CD14-positive monocyte (primary cell): Measurements from ENCODE around the gene EIF1AD. TPM values are rescaled to one million over a fixed set of nuclear protein-coding genes. Genes with fewer than 3 reads are reported as not detected.

Experiments used
- DNase-seq, 3 donors: peaks; one replicate each; pipeline ENCODE4 v3.0.0-alpha.2; 2011 to 2022
- H2AFZ ChIP-seq: 2 replicates; pipeline ENCODE4 v1.6.0; 2012; ENCODE audit warnings: mild to moderate bottlenecking, low read depth, low read length, inconsistent platforms; ENCODE audit not compliant: insufficient read depth, poor library complexity, severe bottlenecking
- H3K27ac ChIP-seq, 2 donors: 1 replicate in 1 of 2; 2 replicates in 1 of 2; pipeline ENCODE4 v1.5.1; 2012 to 2013; ENCODE audit warnings: low read length in 2 of 2, control low read depth in 1 of 2, inconsistent platforms in 1 of 2, low read depth in 1 of 2, mild to moderate bottlenecking in 1 of 2
- H3K27me3 ChIP-seq, 2 donors: one replicate each; pipeline versions ENCODE4 v1.6.0 to v1.6.1; 2011 to 2013; ENCODE audit warnings: low read length in 2 of 2; ENCODE audit not compliant: control insufficient read depth in 2 of 2, insufficient read depth in 2 of 2
- H3K36me3 ChIP-seq, 2 donors: replicated peaks in 1 of 2; 1 replicate in 1 of 2; 2 replicates in 1 of 2; pipeline versions ENCODE4 v1.5.1 to v1.6.1; 2012 to 2013; ENCODE audit warnings: low read length in 2 of 2, control low read depth in 1 of 2, inconsistent platforms in 1 of 2, mild to moderate bottlenecking in 1 of 2; ENCODE audit not compliant: insufficient read depth in 2 of 2, control insufficient read depth in 1 of 2
- H3K4me1 ChIP-seq, 2 donors: 1 replicate in 1 of 2; 2 replicates in 1 of 2; pipeline versions ENCODE4 v1.5.1 to v1.6.1; 2012 to 2013; ENCODE audit warnings: low read length in 2 of 2, control low read depth in 1 of 2, inconsistent platforms in 1 of 2, mild to moderate bottlenecking in 1 of 2, moderate library complexity in 1 of 2; ENCODE audit not compliant: insufficient read depth in 2 of 2, control insufficient read depth in 1 of 2
- H3K4me2 ChIP-seq: replicated peaks from 2 replicates; pipeline ENCODE3; 2012; ENCODE audit warnings: low read length, moderate library complexity, mild to moderate bottlenecking; ENCODE audit not compliant: poor library complexity, severe bottlenecking; ENCODE audit errors: extremely low read depth
- H3K4me3 ChIP-seq, 3 experiments: fragments of 200-600 bp in 1 of 3; sonication (generic) in 1 of 3; replicated peaks in 1 of 3; 1 replicate in 2 of 3; 2 replicates in 1 of 3; pipeline ENCODE4 v1.5.1; 2011 to 2013; ENCODE audit warnings: low read length in 3 of 3, mild to moderate bottlenecking in 3 of 3, control low read depth in 2 of 3, low read depth in 2 of 3, inconsistent platforms in 1 of 3, moderate library complexity in 1 of 3
- H3K79me2 ChIP-seq: 2 replicates; pipeline ENCODE4 v1.6.0; 2012; ENCODE audit warnings: mild to moderate bottlenecking, control low read depth, inconsistent platforms, low read length, moderate library complexity; ENCODE audit not compliant: insufficient read depth
- H3K9ac ChIP-seq: 2 replicates; pipeline ENCODE4 v1.6.0; 2017; ENCODE audit warnings: low read length, mild to moderate bottlenecking; ENCODE audit not compliant: insufficient read depth, poor library complexity, severe bottlenecking
- H3K9me3 ChIP-seq, 2 donors: replicated peaks in 1 of 2; 1 replicate in 1 of 2; 2 replicates in 1 of 2; pipeline versions ENCODE4 v1.5.1 to v1.6.1; 2012 to 2013; ENCODE audit warnings: low read length in 2 of 2, control low read depth in 1 of 2; ENCODE audit not compliant: control insufficient read depth in 1 of 2, insufficient read depth in 1 of 2
- H4K20me1 ChIP-seq: 2 replicates; pipeline ENCODE4 v1.6.0; 2012; ENCODE audit warnings: mild to moderate bottlenecking, low read length, control low read depth, moderate library complexity; ENCODE audit not compliant: insufficient read depth
- H3K27ac Mint-ChIP-seq, 7 donors: one replicate each; pipeline ENCODE4 v1.8.0; 2020; ENCODE audit warnings: mild to moderate bottlenecking in 7 of 7, mixed read lengths in 7 of 7, moderate library complexity in 6 of 7, inconsistent platforms in 2 of 7
- H3K27me3 Mint-ChIP-seq, 3 donors: one replicate each; pipeline ENCODE4 v1.8.0; 2021 to 2022; ENCODE audit warnings: low read depth in 3 of 3, mild to moderate bottlenecking in 3 of 3, mixed read lengths in 3 of 3, moderate library complexity in 3 of 3, inconsistent platforms in 1 of 3
- H3K36me3 Mint-ChIP-seq, 2 donors: one replicate each; pipeline ENCODE4 v1.8.0; 2020; ENCODE audit warnings: mixed read lengths in 2 of 2, inconsistent platforms in 1 of 2, mild to moderate bottlenecking in 1 of 2
- H3K4me1 Mint-ChIP-seq: one replicate; pipeline ENCODE4 v1.8.0; 2020; ENCODE audit warnings: mild to moderate bottlenecking, mixed read lengths
- H3K4me3 Mint-ChIP-seq, 2 donors: one replicate each; pipeline ENCODE4 v1.8.0; 2020; ENCODE audit warnings: mild to moderate bottlenecking in 2 of 2, mixed read lengths in 2 of 2, moderate library complexity in 1 of 2
- H3K9me3 Mint-ChIP-seq, 7 donors: one replicate each; pipeline ENCODE4 v1.8.0; 2020 to 2022; ENCODE audit warnings: mixed read lengths in 7 of 7, mild to moderate bottlenecking in 6 of 7, moderate library complexity in 6 of 7, inconsistent platforms in 2 of 7
- CTCF ChIP-seq: fragments of 200-600 bp; IDR thresholded peaks from one replicate; pipeline ENCODE4 v1.8.0; 2022; ENCODE audit warnings: antibody characterized with exemption, mild to moderate bottlenecking
- WGBS: methylation state at CpG from one replicate; pipeline ENCODE4 v1.1.5; 2013; ENCODE audit warnings: missing lambda C conversion rate; ENCODE audit not compliant: insufficient coverage; 5-methylcytosine and 5-hydroxymethylcytosine counted together
- intact Hi-C, 2 donors: fragments of 100-400 bp; cut with micrococcal nuclease; formaldehyde crosslinking; loops; one replicate each; pipeline versions ENCODE4 v1.15.0 to v1.15.1; 2023
- polyA plus RNA-seq, 3 donors: library from polyadenylated mRNA; depleted of rRNA in 1 of 3; unstranded in 2 of 3; stranded (reverse) in 1 of 3; fragments of 300-500 nt in 2 of 3; fragments of >200 nt in 1 of 3; fragmentation: Illumina TruSeq in 2 of 3; gene quantifications; 1 replicate in 2 of 3; 2 replicates in 1 of 3; pipeline ENCODE4 v1.2.3, GENCODE V29; 2012 to 2021

EIF1AD gene
- polyA plus RNA-seq, 3 donors: 16.4 to 23.1 (median 18.2) TPM

- peaks cover 9 to 11% (median 10%) of the 10 kb centered on the region in 3 donors for H3K27me3 Mint-ChIP-seq
- peaks cover 33% of the 10 kb centered on the region for H3K4me1 Mint-ChIP-seq
These were observed 18.3 kb upstream of the EIF1AD start for GRCh38 chr11:66020212-66020611.

GRCh38 chr11:66017321-66017720 is 15.4 kb upstream of the EIF1AD start:
- H3K9me3 Mint-ChIP-seq: peaks cover 0 to 2% (median 0%) of the 10 kb centered on the region in 7 donors
- H3K4me2 ChIP-seq: no peak overlapping the region
- H3K9me3 ChIP-seq: no peaks in the 10 kb centered on the region
- H3K36me3 ChIP-seq: peaks cover 8 to 9% of the 10 kb centered on the region in 2 donors
- H3K9ac ChIP-seq: no peak overlapping the region
- no peak overlapping the region for H3K4me3 Mint-ChIP-seq
- 85% methylated on average over 3 of the region's 4 CpGs for WGBS
- peaks cover 20 to 29% of the 10 kb centered on the region in 2 donors for H3K36me3 Mint-ChIP-seq
- no peak for TF ChIP-seq CTCF
- H3K27me3 ChIP-seq: peaks cover 0 to under 1% of the 10 kb centered on the region in 2 donors
- peaks cover 58 to 60% of the 10 kb centered on the region in 2 donors for H3K4me1 ChIP-seq
- H3K4me1 Mint-ChIP-seq: peaks cover 55% of the 10 kb centered on the region
- no peak overlapping the region for H3K27ac ChIP-seq
- H3K4me3 ChIP-seq: no peak overlapping the region
- H3K27ac Mint-ChIP-seq: no peak overlapping the region
- H4K20me1 ChIP-seq: no peaks in the 10 kb centered on the region
- intact Hi-C loops: no loop called here
- peaks cover 11% of the 10 kb centered on the region for H3K79me2 ChIP-seq
- H3K27me3 Mint-ChIP-seq: peaks cover 4 to 6% (median 6%) of the 10 kb centered on the region in 3 donors
- H2AFZ ChIP-seq: no peak overlapping the region
- DNase-seq: no peak

More at GRCh38 chr11:66020212-66020611, 18.3 kb upstream of the EIF1AD start:
- no peak for TF ChIP-seq CTCF
- peak overlapping the region in 1 of 3 experiments; percentile 69 for H3K4me3 ChIP-seq
- H3K4me1 ChIP-seq: peaks cover 35 to 36% of the 10 kb centered on the region in 2 donors
- peak in 2 of 3 donors; percentile 6 to 24 for DNase-seq
- H3K9ac ChIP-seq: peak overlapping the region; percentile 69
- no peaks in the 10 kb centered on the region for H4K20me1 ChIP-seq
- H3K36me3 ChIP-seq: peaks cover 8 to 9% of the 10 kb centered on the region in 2 donors
- Mint-ChIP-seq H3K4me3 (peak overlapping the region; percentile 43 to 77), H3K9me3 (peaks cover 0 to 2% (median 0%) of the 10 kb centered on the region in 7 donors), H3K27ac (peak overlapping the region; percentile 77 to 96 (median 91)), H3K36me3 (peaks cover 20 to 29% of the 10 kb centered on the region in 2 donors)
- H3K4me2 ChIP-seq: peak overlapping the region; percentile 70
- H3K79me2 ChIP-seq: peaks cover 11% of the 10 kb centered on the region
- peak overlapping the region; percentile 68 for H2AFZ ChIP-seq
- peaks cover 0 to 4% of the 10 kb centered on the region in 2 donors for H3K27me3 ChIP-seq
- no peaks in the 10 kb centered on the region for H3K9me3 ChIP-seq
- intact Hi-C loops: loop anchor here in 1 of 2 donors (5.0 kb wide), 1 partner anchor 33 kb away; no protein-coding TSS in a partner anchor
- peak overlapping the region; percentile 31 to 91 for H3K27ac ChIP-seq
- 91% methylated on average over 5 of the region's 8 CpGs for WGBS
